Cardiac septum (tissue), 1 donor: Measurements from ENCODE around the gene SMTNL1. TPM values are rescaled to one million over a fixed set of nuclear protein-coding genes. Genes with fewer than 3 reads are reported as not detected.

Experiments used
- DNase-seq: peaks from one replicate; pipeline ENCODE4 v3.0.0-alpha.2; 2020; ENCODE audit warnings: low spot score
- intact Hi-C: fragments of 100-400 bp; cut with DNase I; formaldehyde crosslinking; loops from one replicate; pipeline ENCODE4 v1.14.0; 2022
- total RNA-seq: library from RNA; stranded (reverse); fragmentation: NEBNext Ultra II Directional; extraction: Animal tissue kit (Norgen Biotek cat#: 25700); gene quantifications from one replicate; pipeline ENCODE4 v1.2.1, GENCODE V29; 2021
- donor health status: DM: no; HTN: no; CAD: no.

The SMTNL1 gene
- total RNA-seq, 1 donor from 2014 or later: not detected

- intact Hi-C loops: no loop called here
- DNase-seq: no peak
Observed at GRCh38 chr11:57541169-57541568, 3.8 kb downstream of the SMTNL1 start.

GRCh38 chr11:57542582-57542981 is 5.2 kb downstream of the SMTNL1 start:
- no peak for DNase-seq
- intact Hi-C loops: no loop called here

DNA sequence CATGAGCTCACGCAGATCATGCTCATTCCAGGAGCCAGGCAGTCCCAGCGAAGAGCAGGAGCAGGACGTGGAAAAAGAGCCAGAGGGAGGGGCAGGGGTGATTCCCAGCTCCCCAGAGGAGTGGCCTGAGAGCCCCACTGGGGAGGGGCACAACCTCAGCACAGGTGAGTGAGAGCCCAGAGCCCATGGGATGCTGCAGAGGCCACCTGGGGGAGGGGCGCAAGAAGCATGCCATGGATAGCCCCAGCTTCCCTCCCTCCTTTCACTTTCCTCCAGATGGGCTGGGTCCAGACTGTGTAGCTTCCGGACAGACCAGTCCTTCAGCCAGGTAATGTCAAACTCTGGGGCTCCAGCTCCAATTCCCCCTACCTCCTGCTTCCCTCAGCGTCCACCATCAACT is 6.2 kb downstream of the SMTNL1 start:
- DNase-seq: no peak
- intact Hi-C loops: no loop called here

GRCh38 chr11:57544566-57544965 is 7.2 kb downstream of the SMTNL1 start:
- intact Hi-C loops: no loop called here

GRCh38 chr11:57545883-57546282 is 8.5 kb downstream of the SMTNL1 start:
- intact Hi-C loops: no loop called here
- DNase-seq: no peak

More at GRCh38 chr11:57544566-57544965, 7.2 kb downstream of the SMTNL1 start:
- no peak for DNase-seq

DNA sequence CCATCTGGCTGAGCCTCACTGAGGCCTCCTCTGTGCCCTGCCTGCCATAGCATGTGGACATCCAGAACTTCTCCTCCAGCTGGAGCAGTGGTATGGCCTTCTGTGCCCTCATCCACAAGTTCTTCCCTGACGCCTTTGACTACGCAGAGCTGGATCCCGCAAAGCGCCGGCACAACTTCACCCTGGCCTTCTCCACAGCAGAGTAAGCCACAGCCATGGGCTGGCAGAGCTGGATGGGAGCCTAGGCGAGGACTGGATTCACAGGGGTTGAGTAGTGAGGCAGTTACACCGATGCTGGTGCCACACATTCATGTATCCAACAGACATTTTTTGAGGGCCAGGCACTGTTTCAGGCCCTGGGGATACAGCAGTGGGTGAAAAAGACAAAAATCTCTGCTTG is 9.1 kb downstream of the SMTNL1 start:
- intact Hi-C loops: no loop called here
- DNase-seq: no peak

GRCh38 chr11:57546869-57547475 is 9.6 kb downstream of the SMTNL1 start:
- intact Hi-C loops: no loop called here
- DNase-seq: no peak

DNA sequence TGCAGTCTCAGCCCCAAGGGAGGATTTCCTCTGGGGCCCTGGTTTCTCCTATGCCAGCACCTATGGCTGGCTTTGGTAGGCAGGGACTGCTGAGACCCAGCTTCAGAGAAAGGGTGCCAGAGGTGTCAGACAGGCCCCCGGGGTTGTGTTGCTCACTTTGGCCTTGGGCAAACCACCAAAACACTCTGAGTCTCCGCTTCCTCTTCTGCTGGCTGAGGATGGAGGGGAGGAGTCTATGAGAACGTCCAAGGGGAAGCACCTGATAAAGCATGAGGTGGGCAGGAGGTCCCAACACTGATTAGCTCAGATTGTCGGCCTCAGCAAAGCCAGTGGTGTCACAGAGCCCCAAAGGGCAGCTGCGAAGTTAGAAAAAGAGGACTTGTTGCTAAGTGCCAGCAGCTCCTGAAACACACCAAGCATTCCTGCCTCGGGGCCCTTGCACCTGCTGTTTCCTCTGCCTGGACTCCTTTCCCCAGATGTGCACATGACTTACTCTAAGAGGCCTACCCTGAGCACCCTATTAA is 10.5 kb downstream of the SMTNL1 start:
- no peak for DNase-seq

DNA sequence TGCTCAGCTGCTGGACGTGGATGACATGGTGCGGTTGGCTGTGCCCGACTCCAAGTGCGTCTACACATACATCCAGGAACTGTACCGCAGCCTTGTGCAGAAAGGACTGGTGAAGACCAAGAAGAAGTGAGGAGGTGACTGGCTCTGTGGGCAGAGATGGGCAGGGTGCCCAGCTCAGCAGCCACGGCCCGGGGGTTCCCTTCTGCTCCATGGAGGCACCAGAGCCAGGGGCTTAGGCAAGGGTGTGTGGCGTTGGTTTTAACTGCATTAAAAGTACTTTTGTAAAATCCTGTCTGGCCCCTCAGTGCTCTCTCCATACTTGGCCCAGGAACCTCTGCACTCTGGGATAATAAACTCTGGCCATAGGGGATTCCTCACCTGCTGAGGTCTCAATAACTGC is 12.6 kb downstream of the SMTNL1 start:
- DNase-seq: no peak
- intact Hi-C loops: no loop called here

More for the DNA sequence above, 10.5 kb downstream of the SMTNL1 start:
- intact Hi-C loops: no loop called here

DNA sequence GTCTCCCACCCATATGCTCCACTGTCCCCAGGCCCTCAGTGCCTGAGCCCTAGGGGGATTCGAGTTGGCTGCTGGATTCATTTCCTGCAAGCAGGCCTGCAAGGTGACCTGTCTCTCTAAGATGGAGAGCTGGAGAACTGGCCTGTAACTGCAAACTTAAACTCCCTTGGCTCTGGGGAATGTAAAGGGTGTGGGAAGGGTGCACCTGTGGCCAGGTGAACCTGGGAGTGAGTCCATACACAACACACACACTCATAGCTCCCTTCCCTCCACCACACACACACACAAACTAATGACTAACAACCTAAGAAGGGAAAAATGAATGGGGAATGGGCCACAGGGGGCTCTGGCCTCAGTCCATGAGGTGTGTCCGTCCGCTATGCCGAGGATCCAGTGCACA is 14.5 kb downstream of the SMTNL1 start:
- DNase-seq: no peak
- intact Hi-C loops: no loop called here

- intact Hi-C loops: no loop called here
- DNase-seq: no peak
Observed at GRCh38 chr11:57552479-57552878, 15.1 kb downstream of the SMTNL1 start.

- DNase-seq: no peak
Observed at GRCh38 chr11:57555393-57555792, 18.0 kb downstream of the SMTNL1 start.

DNA sequence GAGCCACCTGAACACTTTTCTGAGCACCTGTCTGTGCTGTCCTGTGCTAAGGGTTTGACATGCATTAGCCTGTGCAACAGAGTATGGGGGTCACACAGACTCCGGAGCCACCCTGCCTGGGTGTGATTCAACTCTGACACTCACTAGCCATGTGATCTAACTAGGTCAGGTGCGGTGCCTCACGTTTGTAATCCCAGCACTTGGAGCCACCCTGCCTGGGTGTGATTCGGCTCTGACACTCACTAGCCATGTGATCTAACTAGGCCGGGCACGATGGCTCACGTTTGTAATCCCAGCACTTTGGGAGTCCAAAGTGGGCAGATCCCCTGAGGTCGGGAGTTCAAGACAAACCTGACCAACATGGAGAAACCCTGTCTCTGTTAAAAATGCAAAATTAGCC is 18.6 kb downstream of the SMTNL1 start:
- DNase-seq: no peak
- intact Hi-C loops: no loop called here

More at GRCh38 chr11:57555393-57555792, 18.0 kb downstream of the SMTNL1 start:
- intact Hi-C loops: no loop called here

GRCh38 chr11:57560146-57560545 is 22.8 kb downstream of the SMTNL1 start:
- intact Hi-C loops: no loop called here
- DNase-seq: no peak

- no peak for DNase-seq
- intact Hi-C loops: no loop called here
Observed at GRCh38 chr11:57562596-57562995, 25.2 kb downstream of the SMTNL1 start.

GRCh38 chr11:57566005-57566904 is 28.9 kb downstream of the SMTNL1 start:
- DNase-seq: no peak

DNA sequence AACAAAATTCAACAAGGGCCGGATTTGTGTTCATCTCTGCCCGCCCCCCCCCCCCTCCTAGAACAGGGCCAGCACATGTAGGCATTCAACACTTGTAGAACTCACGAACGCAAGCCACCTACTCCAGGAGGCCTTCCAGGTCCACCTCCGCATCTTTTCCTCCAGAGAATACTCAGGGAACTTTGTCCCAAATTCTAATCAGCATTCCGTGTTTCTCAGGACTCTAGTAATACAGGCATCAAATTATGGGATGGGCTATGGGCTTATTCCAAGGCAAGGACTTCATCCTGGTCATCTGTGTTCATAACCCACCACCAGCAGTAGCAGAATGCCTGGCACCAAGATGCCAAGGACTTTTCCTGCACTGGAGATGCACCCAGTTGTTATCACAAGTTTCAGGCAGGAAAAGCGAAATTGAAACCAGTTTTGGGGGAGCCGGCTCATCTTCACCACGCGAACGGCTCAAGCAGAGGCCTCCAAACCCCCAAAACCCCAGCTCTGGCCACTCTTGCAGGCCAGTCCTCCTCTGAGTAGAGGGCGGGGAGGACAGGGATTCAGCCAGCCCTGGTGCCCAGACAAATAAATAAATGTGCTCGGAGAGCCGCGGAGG is 29.6 kb downstream of the SMTNL1 start:
- intact Hi-C loops: loop anchor here (5.0 kb wide), 1 partner anchor 1010 kb away; the partner anchor contains the start of genes LPXN and ZFP91
- peak; percentile 76 for DNase-seq

More at GRCh38 chr11:57566005-57566904, 28.9 kb downstream of the SMTNL1 start:
- intact Hi-C loops: loop anchor here (5.0 kb wide), 1 partner anchor 1011 kb away; the partner anchor contains the start of genes LPXN and ZFP91

DNA sequence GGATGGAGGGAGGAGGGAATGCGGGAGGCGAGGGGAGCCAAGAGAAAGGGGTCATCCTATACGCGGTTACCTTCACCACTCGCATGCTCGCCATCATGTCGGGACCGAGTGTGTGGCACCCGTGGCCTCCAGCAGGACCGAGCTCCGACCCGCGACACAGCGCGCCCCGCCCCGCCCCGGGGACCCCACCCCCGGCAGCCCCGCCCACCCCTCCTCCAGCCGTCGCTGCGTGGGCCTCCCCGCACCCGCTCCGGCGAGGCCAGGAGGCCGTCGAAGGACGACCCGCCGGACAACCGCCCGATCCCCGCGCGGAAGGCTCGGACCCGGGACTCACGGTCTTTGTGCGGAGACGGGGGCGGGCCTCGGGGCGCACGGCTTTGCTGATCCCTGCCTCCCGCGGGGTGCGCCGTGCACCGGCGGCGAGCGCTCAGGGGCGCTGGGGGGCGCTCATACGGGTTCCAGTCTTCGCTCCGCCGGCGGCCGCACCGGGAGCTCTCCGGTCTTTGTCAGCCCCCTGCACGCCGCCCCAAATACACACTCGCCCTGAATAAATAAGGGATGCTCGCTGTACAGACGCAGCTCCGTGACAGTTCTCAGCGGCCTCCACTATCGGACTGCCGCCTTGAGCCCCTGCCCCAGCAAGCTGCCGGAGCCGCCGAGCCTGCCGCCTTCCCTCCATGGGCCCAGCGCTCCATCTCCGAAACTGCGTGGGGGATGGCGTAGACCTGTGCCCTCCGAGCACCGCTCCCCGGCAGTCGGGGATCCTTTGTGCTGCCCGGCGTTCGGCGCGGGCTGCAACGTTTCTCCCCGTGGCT is 30.3 kb downstream of the SMTNL1 start, which contains the start of gene UBE2L6:
TSS of gene UBE2L6 (minus strand) at position 158 of the 815 bp plus-strand sequence. CDS start at position 97, 61 bp downstream.
- peak; percentile 89 for DNase-seq
- intact Hi-C loops: loop anchor here (1.0 to 5.0 kb wide), 3 partner anchors 77 to 1010 kb away; partner anchors contain the start of genes LPXN and ZFP91

DNA sequence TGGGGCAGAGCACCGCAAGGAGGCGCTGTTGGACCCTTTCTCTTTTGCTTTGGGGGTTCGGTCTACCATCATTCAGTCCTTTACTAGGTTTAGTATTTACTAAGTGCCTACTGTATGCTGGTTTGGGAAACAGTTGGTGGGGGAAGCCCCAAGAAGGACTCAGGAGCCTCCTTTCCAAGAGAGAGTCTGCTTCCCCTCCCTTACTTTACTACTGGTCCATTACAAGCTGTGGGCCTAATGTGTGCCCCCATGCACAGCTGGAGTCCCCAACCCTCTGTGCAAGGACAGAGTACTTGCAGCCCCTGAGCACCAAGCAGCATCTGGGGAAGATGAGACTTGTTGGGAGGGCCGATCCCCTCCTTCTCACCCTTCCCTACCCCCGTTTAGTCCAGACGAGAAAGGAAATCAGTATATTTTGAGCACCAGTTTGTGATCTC is 31.0 kb downstream of the SMTNL1 start:
- DNase-seq: no peak
- intact Hi-C loops: loop anchor here (1.0 to 5.0 kb wide), 3 partner anchors 76 to 1009 kb away; partner anchors contain the start of genes LPXN and ZFP91
